GM23248 (cell line): ENCODE data around the gene ACTL8.

Experiments
- EZH2 ChIP-seq: fragments of 200-600 bp; sonication (generic); IDR thresholded peaks from 2 replicates; pipeline ENCODE4 v1.6.1; 2018; ENCODE audit warnings: antibody characterized with exemption, mild to moderate bottlenecking; ENCODE audit not compliant: insufficient read depth, poor library complexity, severe bottlenecking
- EZH2phosphoT487 ChIP-seq: fragments of 200-600 bp; sonication (generic); IDR thresholded peaks from 2 replicates; pipeline ENCODE4 v1.6.1; 2018; ENCODE audit warnings: antibody characterized with exemption, moderate library complexity, mild to moderate bottlenecking, low read depth; ENCODE audit not compliant: insufficient read depth

GRCh38 chr1:17802945-17803344 is 47.8 kb downstream of the ACTL8 start:
- no peak for TF ChIP-seq EZH2
- TF ChIP-seq EZH2phosphoT487, result no peak
